Psoas muscle (tissue), 8 donors: ENCODE measurements around the gene PTPRD. TPM values are rescaled to one million over a fixed set of nuclear protein-coding genes. Genes with fewer than 3 reads are reported as not detected.

ENCODE experiments used
- ATAC-seq, 4 donors: fragments of 200-7000 bp; cut with Tn5 transposase; one replicate each; pipeline ENCODE4 v1.9.1; 2020; ENCODE audit warnings: moderate library complexity in 3 of 4, mild to moderate bottlenecking in 2 of 4
- DNase-seq, 2 donors: peaks; one replicate each; pipeline ENCODE4 v3.0.0-alpha.2; 2020
- H3K27ac ChIP-seq: fragments of 200-600 bp; one replicate; pipeline ENCODE4 v1.8.0; 2022
- H3K27me3 ChIP-seq, 3 donors: fragments of 200-600 bp in 1 of 3; one replicate each; pipeline versions ENCODE4 v1.6.1 to v1.8.0; 2013 to 2022; ENCODE audit warnings: low read length in 2 of 3, mild to moderate bottlenecking in 2 of 3, moderate library complexity in 1 of 3; ENCODE audit not compliant: insufficient read depth in 3 of 3
- H3K36me3 ChIP-seq, 2 donors: fragments of 200-600 bp in 1 of 2; one replicate each; pipeline versions ENCODE4 v1.6.1 to v1.8.0; 2013 to 2022; ENCODE audit warnings: low read depth in 1 of 2, mild to moderate bottlenecking in 1 of 2, moderate library complexity in 1 of 2; ENCODE audit not compliant: insufficient read depth in 1 of 2
- H3K4me1 ChIP-seq: fragments of 200-600 bp; one replicate; pipeline ENCODE4 v1.8.0; 2022
- H3K4me3 ChIP-seq: fragments of 200-600 bp; one replicate; pipeline ENCODE4 v1.8.0; 2022; ENCODE audit warnings: mild to moderate bottlenecking
- H3K9me3 ChIP-seq: fragments of 200-600 bp; one replicate; pipeline ENCODE4 v1.8.0; 2022
- WGBS, 3 donors: extraction: QIAGEN DNeasy Blood & Tissue Kit; methylation state at CpG; one replicate each; pipeline versions ENCODE4 v1.1.6 to v1.1.7; 2013; 5-methylcytosine and 5-hydroxymethylcytosine counted together
- intact Hi-C, 2 donors: fragments of 100-400 bp; cut with DNase I; formaldehyde crosslinking; loops; one replicate each; pipeline versions ENCODE4 v1.11.0 to v1.14.2; 2022
- polyA plus RNA-seq, 3 donors: library from polyadenylated mRNA; stranded (reverse); fragments of 200-250 nt; gene quantifications; one replicate each; pipeline ENCODE4 v1.2.3, GENCODE V29; 2013
- total RNA-seq, 4 donors: library from RNA; stranded (reverse); fragmentation: NEBNext Ultra II Directional in 2 of 4; extraction: Animal tissue kit (Norgen Biotek cat#: 25700) in 2 of 4; gene quantifications; one replicate each; pipeline versions ENCODE4 v1.2.1 to v1.2.4, GENCODE V29; 2021 to 2023
- TF ChIP-seq, protein P1 (sequence below): fragments of 200-600 bp; IDR thresholded peaks from one replicate; pipeline ENCODE4 v1.8.0; 2022; ENCODE audit warnings: antibody characterized with exemption
- donor health status: healthy with polysubstance abuse.
- donor health status: DM: no; HTN: no; CAD: no; lungs with moderate emphysema.
- donor health status: Bipolar disorder and iron deficiency.
- donor health status: healthy.
- donor health status: DM: yes; HTN: yes; CAD: no.
- donor health status: DM: no; HTN: no; CAD: no.
- donor health status: DM: no; HTN: no; CAD: no.
- donor health status: DM: yes; HTN: yes; CAD: no.

The PTPRD gene
- total and polyA plus RNA-seq, 7 donors: 0.44 to 3.1 (median 0.91) TPM

GRCh38 chr9:9186086-9186485 is 1426.7 kb downstream of the PTPRD start:
- H3K9me3 ChIP-seq: no peaks in the 10 kb centered on the region
- no peak for ATAC-seq
- H3K36me3 ChIP-seq: no peaks in the 10 kb centered on the region
- no peaks in the 10 kb centered on the region for H3K4me1 ChIP-seq
- no peak overlapping the region for H3K27ac ChIP-seq
- no peaks in the 10 kb centered on the region for H3K27me3 ChIP-seq
- DNase-seq: no peak
- intact Hi-C loops: no loop called here
- no peak overlapping the region for H3K4me3 ChIP-seq
- 27 to 50% (median 47%) methylated on average over 1 of the region's 1 CpG for WGBS, 3 donors
- TF ChIP-seq, protein P1, sequence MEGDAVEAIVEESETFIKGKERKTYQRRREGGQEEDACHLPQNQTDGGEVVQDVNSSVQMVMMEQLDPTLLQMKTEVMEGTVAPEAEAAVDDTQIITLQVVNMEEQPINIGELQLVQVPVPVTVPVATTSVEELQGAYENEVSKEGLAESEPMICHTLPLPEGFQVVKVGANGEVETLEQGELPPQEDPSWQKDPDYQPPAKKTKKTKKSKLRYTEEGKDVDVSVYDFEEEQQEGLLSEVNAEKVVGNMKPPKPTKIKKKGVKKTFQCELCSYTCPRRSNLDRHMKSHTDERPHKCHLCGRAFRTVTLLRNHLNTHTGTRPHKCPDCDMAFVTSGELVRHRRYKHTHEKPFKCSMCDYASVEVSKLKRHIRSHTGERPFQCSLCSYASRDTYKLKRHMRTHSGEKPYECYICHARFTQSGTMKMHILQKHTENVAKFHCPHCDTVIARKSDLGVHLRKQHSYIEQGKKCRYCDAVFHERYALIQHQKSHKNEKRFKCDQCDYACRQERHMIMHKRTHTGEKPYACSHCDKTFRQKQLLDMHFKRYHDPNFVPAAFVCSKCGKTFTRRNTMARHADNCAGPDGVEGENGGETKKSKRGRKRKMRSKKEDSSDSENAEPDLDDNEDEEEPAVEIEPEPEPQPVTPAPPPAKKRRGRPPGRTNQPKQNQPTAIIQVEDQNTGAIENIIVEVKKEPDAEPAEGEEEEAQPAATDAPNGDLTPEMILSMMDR: no peak

DNA sequence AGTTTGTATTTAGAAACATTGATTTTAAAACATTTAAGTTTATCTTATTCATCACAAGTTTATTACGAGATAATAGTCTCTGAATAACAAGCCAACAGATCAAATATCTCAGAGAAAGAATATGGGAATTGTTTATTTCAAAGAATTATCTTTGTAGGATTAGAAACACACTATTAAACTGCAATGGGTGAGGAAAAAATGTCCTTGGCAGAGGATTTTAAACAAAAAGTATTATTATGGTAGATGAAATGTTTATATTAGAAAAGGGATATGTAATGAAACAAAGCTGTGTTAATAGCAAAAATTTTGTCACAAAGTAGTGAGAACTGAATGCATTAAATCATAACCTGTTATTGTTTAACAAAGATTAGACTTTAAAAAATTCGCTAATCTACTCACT is 1430.4 kb downstream of the PTPRD start:
- no peaks in the 10 kb centered on the region for H3K4me1 ChIP-seq

DNA sequence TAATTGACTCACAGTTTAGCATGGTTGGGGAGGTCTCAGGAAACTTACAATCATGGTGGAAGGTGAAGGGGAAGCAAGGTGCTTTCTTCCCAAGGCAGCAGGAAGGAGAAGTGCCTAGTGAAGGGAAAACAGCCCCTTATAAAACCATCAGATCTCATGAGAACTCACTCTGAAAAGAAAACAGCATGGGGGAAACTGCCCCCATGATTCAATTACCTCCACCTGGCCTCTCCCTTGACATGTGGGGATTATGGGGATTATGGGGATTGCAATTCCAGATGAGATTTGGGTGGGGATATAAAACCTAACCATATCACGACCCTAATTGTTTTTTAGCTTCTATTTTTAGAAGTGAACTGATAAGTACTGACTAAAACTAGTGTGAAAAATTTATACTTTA is 1435.7 kb downstream of the PTPRD start:
- Histone ChIP-seq H3K4me3 (no peak overlapping the region), H3K4me1 (no peaks in the 10 kb centered on the region), H3K36me3 (no peaks in the 10 kb centered on the region), H3K27ac (no peak overlapping the region), H3K9me3 (no peaks in the 10 kb centered on the region), H3K27me3 (no peaks in the 10 kb centered on the region)
- intact Hi-C loops: no loop called here
- no peak for DNase-seq
- no peak for ATAC-seq
- 13 to 27% (median 13%) methylated on average over 1 of the region's 1 CpG for WGBS, 3 donors
- TF ChIP-seq, protein P1: no peak

More for the DNA sequence above, 1430.4 kb downstream of the PTPRD start:
- TF ChIP-seq, protein P1: no peak
- intact Hi-C loops: no loop called here
- ATAC-seq (no peak), DNase-seq (no peak)
- Histone ChIP-seq H3K9me3 (no peaks in the 10 kb centered on the region), H3K27me3 (no peaks in the 10 kb centered on the region), H3K4me3 (no peak overlapping the region), H3K36me3 (no peaks in the 10 kb centered on the region), H3K27ac (no peak overlapping the region)
- WGBS, 3 donors: 65 to 70% (median 66%) methylated on average over 2 of the region's 2 CpGs

DNA sequence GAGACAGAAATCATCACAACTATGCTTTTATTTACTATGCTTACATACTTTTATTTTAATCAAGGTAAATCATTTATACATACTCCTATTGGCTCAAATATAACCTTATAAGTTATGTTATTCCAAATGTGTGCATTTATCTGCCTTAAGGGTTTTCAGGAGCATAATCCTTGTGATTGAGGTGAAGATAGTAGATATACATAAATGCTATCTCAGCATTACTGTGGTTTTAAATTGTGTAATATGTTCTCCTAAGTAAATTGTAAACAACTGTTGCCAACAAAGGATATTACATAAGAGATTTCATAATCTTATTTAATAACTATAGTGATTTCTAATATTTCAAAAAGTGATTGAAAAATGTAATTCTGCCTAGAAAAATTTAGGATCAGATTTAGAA is 1438.4 kb downstream of the PTPRD start:
- Histone ChIP-seq H3K4me3 (no peak overlapping the region), H3K9me3 (no peaks in the 10 kb centered on the region), H3K4me1 (no peaks in the 10 kb centered on the region), H3K36me3 (no peaks in the 10 kb centered on the region), H3K27me3 (no peaks in the 10 kb centered on the region), H3K27ac (no peak overlapping the region)
- ATAC-seq (no peak), DNase-seq (no peak)
- TF ChIP-seq, protein P1: no peak
- intact Hi-C loops: no loop called here

DNA sequence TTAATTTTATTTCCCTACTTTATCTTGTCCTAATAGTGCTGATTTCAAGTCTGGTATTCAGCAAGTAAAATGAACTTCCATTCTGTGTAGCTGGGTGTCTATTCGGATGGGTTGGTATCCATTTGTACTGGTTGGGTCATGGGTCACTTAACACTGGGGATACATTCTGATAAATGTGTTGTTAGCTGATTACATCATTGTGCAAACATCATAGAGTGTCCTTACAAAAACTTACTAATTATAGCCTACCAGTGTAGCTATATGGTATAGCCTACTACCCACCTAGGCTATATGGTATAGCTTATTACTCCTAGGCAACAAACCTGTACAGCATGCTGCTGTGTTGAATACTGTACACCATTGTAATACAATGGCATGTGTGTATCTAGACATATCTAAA is 1439.5 kb downstream of the PTPRD start:
- H3K36me3 ChIP-seq: no peaks in the 10 kb centered on the region
- H3K9me3 ChIP-seq: no peaks in the 10 kb centered on the region
- no peak overlapping the region for H3K27ac ChIP-seq
- no peaks in the 10 kb centered on the region for H3K27me3 ChIP-seq
- no peak overlapping the region for H3K4me3 ChIP-seq
- ATAC-seq (no peak), DNase-seq (no peak)
- H3K4me1 ChIP-seq: no peaks in the 10 kb centered on the region
- TF ChIP-seq, protein P1: no peak
- 87 to 98% (median 90%) methylated on average over 1 of the region's 1 CpG for WGBS, 3 donors
- intact Hi-C loops: no loop called here
